ENCODE data around the gene WBP2.
A peak's percentile ranks its signal among the peaks of the same experiment; 100 is the strongest.

Gene WBP2

GRCh38 chr17:75839942-75840798 is 15.0 kb downstream of the WBP2 start (continued):
- TF ChIP-seq, protein P1, sequence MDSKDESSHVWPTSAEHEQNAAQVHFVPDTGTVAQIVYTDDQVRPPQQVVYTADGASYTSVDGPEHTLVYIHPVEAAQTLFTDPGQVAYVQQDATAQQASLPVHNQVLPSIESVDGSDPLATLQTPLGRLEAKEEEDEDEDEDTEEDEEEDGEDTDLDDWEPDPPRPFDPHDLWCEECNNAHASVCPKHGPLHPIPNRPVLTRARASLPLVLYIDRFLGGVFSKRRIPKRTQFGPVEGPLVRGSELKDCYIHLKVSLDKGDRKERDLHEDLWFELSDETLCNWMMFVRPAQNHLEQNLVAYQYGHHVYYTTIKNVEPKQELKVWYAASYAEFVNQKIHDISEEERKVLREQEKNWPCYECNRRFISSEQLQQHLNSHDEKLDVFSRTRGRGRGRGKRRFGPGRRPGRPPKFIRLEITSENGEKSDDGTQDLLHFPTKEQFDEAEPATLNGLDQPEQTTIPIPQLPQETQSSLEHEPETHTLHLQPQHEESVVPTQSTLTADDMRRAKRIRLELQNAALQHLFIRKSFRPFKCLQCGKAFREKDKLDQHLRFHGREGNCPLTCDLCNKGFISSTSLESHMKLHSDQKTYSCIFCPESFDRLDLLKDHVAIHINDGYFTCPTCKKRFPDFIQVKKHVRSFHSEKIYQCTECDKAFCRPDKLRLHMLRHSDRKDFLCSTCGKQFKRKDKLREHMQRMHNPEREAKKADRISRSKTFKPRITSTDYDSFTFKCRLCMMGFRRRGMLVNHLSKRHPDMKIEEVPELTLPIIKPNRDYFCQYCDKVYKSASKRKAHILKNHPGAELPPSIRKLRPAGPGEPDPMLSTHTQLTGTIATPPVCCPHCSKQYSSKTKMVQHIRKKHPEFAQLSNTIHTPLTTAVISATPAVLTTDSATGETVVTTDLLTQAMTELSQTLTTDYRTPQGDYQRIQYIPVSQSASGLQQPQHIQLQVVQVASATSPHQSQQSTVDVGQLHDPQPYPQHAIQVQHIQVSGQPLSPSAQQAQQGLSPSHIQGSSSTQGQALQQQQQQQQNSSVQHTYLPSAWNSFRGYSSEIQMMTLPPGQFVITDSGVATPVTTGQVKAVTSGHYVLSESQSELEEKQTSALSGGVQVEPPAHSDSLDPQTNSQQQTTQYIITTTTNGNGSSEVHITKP (tag by site-specific recombination; IDR thresholded peaks at IDR 0.05) = no peak
- no peak for TF ChIP-seq BCL11A (tag by site-specific recombination; IDR thresholded peaks at IDR 0.05; ENCODE audit: low read depth)
- no peak for TF ChIP-seq ZNF18 (tag by site-specific recombination; IDR thresholded peaks at IDR 0.05)
- TF ChIP-seq, protein P2, sequence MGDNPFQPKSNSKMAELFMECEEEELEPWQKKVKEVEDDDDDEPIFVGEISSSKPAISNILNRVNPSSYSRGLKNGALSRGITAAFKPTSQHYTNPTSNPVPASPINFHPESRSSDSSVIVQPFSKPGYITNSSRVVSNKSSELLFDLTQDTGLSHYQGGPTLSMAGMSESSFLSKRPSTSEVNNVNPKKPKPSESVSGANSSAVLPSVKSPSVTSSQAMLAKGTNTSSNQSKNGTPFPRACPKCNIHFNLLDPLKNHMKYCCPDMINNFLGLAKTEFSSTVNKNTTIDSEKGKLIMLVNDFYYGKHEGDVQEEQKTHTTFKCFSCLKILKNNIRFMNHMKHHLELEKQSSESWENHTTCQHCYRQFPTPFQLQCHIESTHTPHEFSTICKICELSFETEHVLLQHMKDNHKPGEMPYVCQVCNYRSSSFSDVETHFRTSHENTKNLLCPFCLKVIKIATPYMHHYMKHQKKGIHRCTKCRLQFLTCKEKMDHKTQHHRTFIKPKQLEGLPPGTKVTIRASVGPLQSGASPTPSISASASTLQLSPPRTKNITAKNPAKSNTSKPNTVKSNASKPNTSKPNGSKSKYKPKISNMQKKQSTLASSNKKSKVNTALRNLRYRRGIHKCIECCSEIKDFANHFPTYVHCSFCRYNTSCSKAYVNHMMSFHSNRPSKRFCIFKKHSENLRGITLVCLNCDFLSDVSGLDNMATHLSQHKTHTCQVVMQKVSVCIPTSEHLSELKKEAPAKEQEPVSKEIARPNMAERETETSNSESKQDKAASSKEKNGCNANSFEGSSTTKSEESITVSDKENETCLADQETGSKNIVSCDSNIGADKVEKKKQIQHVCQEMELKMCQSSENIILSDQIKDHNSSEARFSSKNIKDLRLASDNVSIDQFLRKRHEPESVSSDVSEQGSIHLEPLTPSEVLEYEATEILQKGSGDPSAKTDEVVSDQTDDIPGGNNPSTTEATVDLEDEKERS (tag by site-specific recombination; IDR thresholded peaks at IDR 0.05) = no peak

- H3K36me3 ChIP-seq (ENCODE audit: control insufficient read depth in 2 of 2, insufficient read depth in 1 of 2, low read length in 2 of 2) = no peaks in the 10 kb centered on the region
- H3K4me1 ChIP-seq (ENCODE audit: control insufficient read depth, insufficient read depth, low read length) = no peaks in the 10 kb centered on the region
- CTCF ChIA-PET = no interaction called here
- H3K4me3 ChIP-seq (ENCODE audit: low read depth, low read length) = no peak overlapping the region
- POLR2A ChIA-PET = interaction anchor here (0.7 kb wide), 1 partner anchor 15 kb away, joined by 4 read pairs; no protein-coding TSS in a partner anchor
- H3K9me3 ChIP-seq (ENCODE audit: control insufficient read depth, insufficient read depth, low read depth, low read length) = no peaks in the 10 kb centered on the region
- peak; percentile 77 for TF ChIP-seq ZBTB48 (tag by site-specific recombination; IDR thresholded peaks at IDR 0.05)
- no peak for TF ChIP-seq SP7 (tag by site-specific recombination; IDR thresholded peaks at IDR 0.05)
- no peak overlapping the region for H3K27ac ChIP-seq (ENCODE audit: extremely low read depth, low read depth, low read length)
These were observed 16.7 kb downstream of the WBP2 start for GRCh38 chr17:75838410-75838809.

DNA sequence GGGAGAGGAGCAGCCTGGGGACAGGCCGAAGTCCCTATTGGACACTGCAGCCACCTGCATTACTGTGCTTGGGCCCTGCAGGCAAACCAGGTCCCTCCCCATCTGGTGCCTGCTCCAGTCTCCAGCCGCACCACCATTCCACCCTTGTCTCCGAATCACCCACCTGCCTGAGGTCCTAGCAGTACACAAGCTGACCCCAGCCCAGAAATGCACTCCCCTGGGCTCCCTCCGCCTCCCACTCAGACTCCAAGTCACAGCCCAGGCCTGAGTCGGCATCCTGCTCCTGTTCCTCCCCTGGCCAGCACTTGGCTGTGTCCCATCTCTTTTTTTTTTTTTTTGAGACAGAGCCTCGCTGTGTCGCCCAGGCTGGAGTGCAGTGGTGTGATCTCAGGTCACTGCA is 17.2 kb downstream of the WBP2 start:
- Histone ChIP-seq H3K9me3 (ENCODE audit: control insufficient read depth, insufficient read depth, low read depth, low read length) (no peaks in the 10 kb centered on the region), H3K4me3 (ENCODE audit: low read depth, low read length) (no peak overlapping the region), H3K27ac (ENCODE audit: extremely low read depth, low read depth, low read length) (no peak overlapping the region), H3K4me1 (ENCODE audit: control insufficient read depth, insufficient read depth, low read length) (no peaks in the 10 kb centered on the region), H3K36me3 (ENCODE audit: control insufficient read depth in 2 of 2, insufficient read depth in 1 of 2, low read length in 2 of 2) (no peaks in the 10 kb centered on the region)
- ChIA-PET CTCF (interaction anchor here (1.2 to 2.0 kb wide), 2 partner anchors 8 to 10 kb away, joined by 4 to 13 read pairs; no protein-coding TSS in a partner anchor), POLR2A (interaction anchor here (1.9 kb wide), 1 partner anchor 17 kb away, joined by 5 read pairs; the partner anchor contains the start of gene WBP2)
- TF ChIP-seq ZNF600 (tag by site-specific recombination; IDR thresholded peaks at IDR 0.05) = peak; percentile 34; the same call in 1 of the 2 replicates
- TF ChIP-seq, protein P1 (tag by site-specific recombination; IDR thresholded peaks at IDR 0.05) = no peak
- TF ChIP-seq ZBTB20 (tag by site-specific recombination; IDR thresholded peaks at IDR 0.05) = 0 out of 2 replicates have a peak, but pooled peaks have one; percentile 39
- TF ChIP-seq ZFHX2 (tag by site-specific recombination; conservative IDR thresholded peaks at IDR 0.05) = peak; percentile 45

Data from HEK293 (cell line).